GM21717 (cell line): ENCODE results near the gene BIVM.

Experiments
- ATAC-seq: cut with Tn5 transposase; IDR thresholded peaks from one replicate; pipeline ENCODE4 v1.9.1; 2021; ENCODE audit warnings: mild to moderate bottlenecking, moderate library complexity; ENCODE audit not compliant: unreplicated experiment

The BIVM gene

DNA sequence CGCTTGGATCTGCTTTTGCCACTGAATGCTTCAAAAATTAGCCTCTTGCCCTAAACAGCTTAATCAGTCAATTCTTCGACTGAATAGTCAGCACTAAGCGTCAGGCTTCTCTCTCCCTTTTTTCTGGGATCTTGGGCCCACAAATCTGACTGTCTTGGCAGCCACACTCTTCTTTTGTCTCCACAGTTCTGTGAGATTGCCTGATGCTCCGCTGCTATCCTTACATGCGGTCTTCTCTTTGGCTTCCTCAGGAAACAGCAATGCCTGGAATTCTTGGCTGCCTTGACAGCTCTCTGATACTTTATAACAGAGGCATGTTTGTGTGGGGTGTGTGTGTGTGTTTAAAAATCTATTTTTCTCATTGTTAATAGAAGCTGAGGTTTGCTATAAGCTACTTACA lies 79.6 kb downstream of the BIVM start:
- ATAC-seq = no peak

DNA sequence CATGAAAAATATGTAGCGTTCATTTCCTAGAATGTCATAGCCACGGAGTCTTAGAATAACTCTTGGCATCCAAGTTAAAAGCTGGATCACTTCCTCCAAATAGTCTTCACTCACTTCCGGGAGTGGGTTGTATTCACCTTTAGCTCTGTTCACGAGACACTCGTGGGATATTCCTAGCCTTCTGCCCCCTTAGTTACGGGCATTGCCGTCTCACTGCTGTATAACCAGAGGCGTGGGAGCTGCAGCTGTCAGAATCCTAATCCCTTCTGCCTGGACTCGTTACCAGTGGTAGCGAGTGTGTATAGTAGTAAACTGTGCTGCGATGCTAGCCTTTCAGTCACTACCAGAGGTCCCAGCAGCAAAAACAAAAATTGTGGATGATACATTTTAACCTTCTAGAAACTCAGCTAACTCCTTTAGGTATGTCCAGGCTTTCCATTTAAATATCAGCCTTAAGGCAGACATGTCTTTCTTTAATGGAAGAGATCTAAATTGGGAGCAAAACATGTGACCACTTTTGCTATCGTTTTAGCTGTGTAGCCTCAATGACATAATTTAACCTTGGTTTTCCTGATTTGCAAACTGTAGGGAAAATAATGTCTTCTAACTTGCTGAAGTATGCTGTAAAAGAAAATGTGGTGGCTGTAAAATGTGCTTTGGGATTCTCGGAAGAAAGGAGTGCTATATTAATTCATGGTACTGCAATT lies 81.0 kb downstream of the BIVM start:
- no peak for ATAC-seq

DNA sequence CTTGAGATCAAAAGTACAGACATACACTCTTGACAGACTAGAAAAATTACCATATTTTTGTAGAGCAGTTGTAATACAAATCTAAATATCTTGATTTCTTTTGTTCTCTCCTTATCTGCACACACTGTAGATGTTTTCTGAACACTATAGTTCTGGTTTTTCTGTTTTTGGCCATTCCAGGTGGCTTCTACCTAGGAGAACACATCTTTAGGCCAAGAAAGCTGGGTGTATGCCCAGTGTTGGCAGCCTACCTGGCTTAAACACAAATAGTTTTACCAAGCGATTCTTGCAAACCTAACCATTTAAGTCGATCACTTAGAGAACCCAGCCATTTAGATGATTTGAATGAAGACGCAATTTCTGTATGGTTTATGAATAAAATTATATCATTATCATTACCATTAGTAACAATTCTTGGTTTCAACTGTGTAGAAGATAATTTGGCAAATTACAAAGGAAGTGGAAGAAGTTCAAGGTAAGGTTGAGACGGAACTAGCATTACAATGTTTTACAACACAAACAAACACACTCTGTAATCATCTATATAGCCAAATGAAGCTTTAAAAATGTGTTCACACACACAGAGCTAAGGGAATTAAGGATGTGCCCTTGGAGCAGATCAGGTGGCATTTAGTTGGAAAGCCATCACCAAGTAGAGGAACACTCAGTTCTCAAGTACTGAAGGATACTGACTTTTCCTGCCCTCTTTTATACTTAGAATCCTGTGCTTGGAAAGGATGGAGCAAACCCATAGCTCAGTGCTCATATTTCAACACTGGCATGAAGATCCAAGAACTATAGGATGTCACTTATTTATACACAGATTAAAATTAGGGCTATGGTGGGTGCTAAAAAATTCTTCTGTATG lies 83.1 kb downstream of the BIVM start:
- ATAC-seq = no peak
